Myocyte (in vitro differentiated cells): ENCODE data around the gene GTF2I. TPM values are rescaled to one million over a fixed set of nuclear protein-coding genes. Genes with fewer than 3 reads are reported as not detected.
"Not testable (repeated sequence)": the region's sequence is repeated elsewhere in the genome, so short reads cannot be mapped to it uniquely, and the experiment has no call there.

Source experiments
- DNase-seq: peaks from one replicate; pipeline ENCODE4 v3.0.0-alpha.2; 2012; ENCODE audit warnings: low read depth
- total RNA-seq: library from RNA; depleted of rRNA; stranded (reverse); fragments of >200 nt; gene quantifications from 2 replicates; pipeline ENCODE4 v1.2.3, GENCODE V29; 2014

The GTF2I gene
- total RNA-seq, 1 donor from 2014 or later = 253 TPM

- peak; percentile 71 for DNase-seq
These were observed 1.1 kb upstream of the GTF2I start for GRCh38 chr7:74656441-74656836.

GRCh38 chr7:74656837-74657691 lies 454 bp upstream of the GTF2I start:
- peak; percentile 99 for DNase-seq

GRCh38 chr7:74658178-74659004 lies 873 bp downstream of the GTF2I start:
- DNase-seq = peak; percentile 97

- DNase-seq = not testable (repeated sequence)
These were observed 2.7 kb downstream of the GTF2I start for GRCh38 chr7:74660202-74660601.

- DNase-seq = peak; percentile 92
These were observed 4.6 kb downstream of the GTF2I start for GRCh38 chr7:74661836-74662794.

- peak; percentile 22 for DNase-seq
These were observed 7.9 kb downstream of the GTF2I start for GRCh38 chr7:74665296-74665938.

DNA sequence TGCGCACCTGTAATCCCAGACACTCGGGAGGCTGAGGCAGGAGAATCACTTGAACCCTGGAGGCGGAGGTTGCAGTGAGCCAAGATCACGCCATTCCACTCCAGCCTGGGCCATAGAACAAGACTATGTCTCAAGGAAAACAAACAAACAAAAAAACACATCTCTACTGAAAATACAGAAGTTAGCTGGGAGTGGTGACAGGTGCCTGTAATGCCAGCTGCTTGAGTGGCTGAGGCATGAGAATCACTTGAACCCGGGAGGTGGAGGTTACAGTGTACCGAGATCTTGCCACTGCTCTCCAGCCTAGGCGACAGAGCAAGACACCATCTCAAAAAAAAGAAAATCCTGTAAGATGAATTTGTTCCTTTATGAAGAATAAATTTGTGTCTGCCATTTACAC lies 9.5 kb downstream of the GTF2I start:
- not testable (repeated sequence) for DNase-seq

GRCh38 chr7:74667520-74667919 lies 10.0 kb downstream of the GTF2I start:
- not testable (repeated sequence) for DNase-seq

- DNase-seq = no peak
These were observed 14.1 kb downstream of the GTF2I start for GRCh38 chr7:74671602-74672001.

GRCh38 chr7:74672343-74672915 lies 14.9 kb downstream of the GTF2I start:
- no peak for DNase-seq

DNA sequence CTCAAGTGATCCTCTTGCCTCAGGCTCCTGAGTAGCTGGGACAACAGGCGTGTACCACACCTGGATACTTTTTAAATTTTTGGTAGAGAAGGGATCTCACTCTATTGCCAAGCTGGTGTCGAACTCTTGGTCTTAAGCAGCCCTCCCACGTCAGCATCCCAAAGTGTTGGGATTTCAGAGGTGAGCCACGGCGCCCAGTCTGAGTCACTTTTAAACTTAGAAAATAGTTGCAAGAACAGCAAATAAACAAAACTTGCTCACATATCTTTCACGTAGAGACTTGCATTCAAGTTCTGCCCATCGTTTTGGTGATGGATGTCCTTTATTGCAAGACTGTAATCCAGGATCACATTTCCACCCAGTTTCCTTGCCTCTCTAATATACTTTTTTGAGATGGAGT lies 16.6 kb downstream of the GTF2I start:
- no peak for DNase-seq

GRCh38 chr7:74682829-74683228 lies 25.3 kb downstream of the GTF2I start:
- DNase-seq = no peak

GRCh38 chr7:74683799-74684198 lies 26.3 kb downstream of the GTF2I start:
- no peak for DNase-seq

GRCh38 chr7:74684473-74684872 lies 27.0 kb downstream of the GTF2I start:
- DNase-seq = no peak

- no peak for DNase-seq
These were observed 27.4 kb downstream of the GTF2I start for GRCh38 chr7:74684921-74685320.

GRCh38 chr7:74690474-74690873 lies 33.0 kb downstream of the GTF2I start:
- DNase-seq = no peak

GRCh38 chr7:74704419-74704818 lies 46.9 kb downstream of the GTF2I start:
- DNase-seq = not testable (repeated sequence)

- no peak for DNase-seq
These were observed 49.7 kb downstream of the GTF2I start for GRCh38 chr7:74707238-74707637.

- DNase-seq = no peak
These were observed 51.2 kb downstream of the GTF2I start for GRCh38 chr7:74708569-74709275.
